HG03439 (cell line): ENCODE results near the gene INSL4.

ENCODE experiments used
- ATAC-seq: cut with Tn5 transposase; IDR thresholded peaks from one replicate; pipeline ENCODE4 v1.9.1; 2021; ENCODE audit warnings: mild to moderate bottlenecking, moderate library complexity; ENCODE audit not compliant: unreplicated experiment

The INSL4 gene

DNA sequence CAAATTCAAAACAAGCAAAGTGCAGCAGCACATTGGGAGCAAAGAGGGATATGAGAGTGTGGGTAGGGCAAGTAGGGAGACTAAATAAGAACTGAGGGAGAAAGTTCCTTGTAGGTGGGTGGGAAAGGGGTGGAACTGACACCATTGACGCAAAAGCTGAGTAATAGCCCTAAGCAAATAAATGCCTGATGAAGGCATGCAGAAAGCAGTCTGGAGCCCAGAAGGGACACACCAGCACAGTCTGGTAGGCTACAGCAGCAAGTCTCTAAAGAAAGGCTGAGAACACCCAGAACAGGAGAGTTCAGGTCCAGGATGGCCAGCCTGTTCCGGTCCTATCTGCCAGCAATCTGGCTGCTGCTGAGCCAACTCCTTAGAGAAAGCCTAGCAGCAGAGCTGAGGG is at the start of gene INSL4:
Gene INSL4 (plus strand): TSS at position 208 of the 400 bp plus-strand sequence. CDS start 105 bp downstream, at position 313.
- ATAC-seq, result no peak

DNA sequence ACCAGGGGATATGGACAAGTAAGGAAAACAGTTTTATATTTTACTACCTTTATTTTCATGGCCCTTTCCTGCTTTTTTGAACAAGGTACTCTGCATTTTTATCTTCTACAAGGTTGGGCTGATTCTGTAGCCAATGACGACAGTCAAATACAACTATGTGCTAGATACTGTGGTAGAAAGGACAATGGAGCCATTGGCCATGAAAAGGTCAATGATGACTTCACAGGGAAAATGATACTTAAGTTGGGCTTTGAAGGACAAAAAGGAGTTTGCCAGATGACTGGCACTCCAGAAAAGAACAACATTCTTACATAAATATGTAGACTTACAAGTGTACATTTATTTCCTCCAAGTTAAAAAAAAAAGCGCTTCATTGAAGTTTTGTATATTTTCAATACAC is 46.4 kb upstream of the INSL4 start:
- ATAC-seq, result no peak

- no peak for ATAC-seq
These were observed 45.9 kb upstream of the INSL4 start, which contains the start of gene INSL6 for GRCh38 chr9:5185220-5185840. INSL6 (minus strand) TSS chr9:5185639; CDS start chr9:5185602, 37 bp downstream.

DNA sequence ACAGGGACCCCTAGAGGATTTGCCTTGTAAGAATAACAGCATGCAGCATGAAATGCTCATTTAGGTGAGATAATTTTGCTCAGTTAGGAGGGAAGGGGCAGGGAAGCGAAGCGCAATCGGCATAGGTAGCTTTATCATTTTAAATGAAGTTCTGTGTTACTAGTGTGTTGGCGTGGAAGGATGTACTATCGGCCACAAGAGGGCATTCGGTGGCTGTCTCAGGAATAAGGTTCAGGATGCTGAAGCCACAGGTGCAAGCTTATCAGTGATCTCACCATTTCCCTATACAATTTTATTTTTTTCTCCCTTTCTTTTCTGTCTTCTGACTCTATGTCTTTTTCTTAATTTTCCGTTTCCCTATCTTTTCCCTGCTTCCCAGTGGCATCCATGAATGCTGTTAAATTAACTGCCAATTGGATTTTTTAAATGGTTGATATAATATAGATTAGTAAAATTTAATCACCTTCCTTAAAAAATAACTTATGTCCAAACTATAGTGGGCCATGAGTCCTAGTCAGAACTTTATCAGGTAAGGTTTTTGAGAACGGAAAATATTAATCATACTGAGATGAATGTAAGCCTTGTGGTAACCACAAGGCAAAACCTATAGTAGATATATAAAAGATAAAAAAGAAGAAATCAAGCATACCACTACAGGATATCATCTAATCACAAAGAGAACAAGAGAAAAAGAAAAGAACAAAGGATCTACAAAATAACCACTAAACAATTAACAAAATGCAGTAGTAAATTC is 44.6 kb upstream of the INSL4 start:
- ATAC-seq, result no peak

- ATAC-seq, result no peak
These were observed 42.9 kb upstream of the INSL4 start for GRCh38 chr9:5188060-5188984.

- no peak for ATAC-seq
These were observed 39.2 kb upstream of the INSL4 start for GRCh38 chr9:5191985-5192384.

- ATAC-seq, result no peak
These were observed 37.9 kb upstream of the INSL4 start for GRCh38 chr9:5193345-5193744.

DNA sequence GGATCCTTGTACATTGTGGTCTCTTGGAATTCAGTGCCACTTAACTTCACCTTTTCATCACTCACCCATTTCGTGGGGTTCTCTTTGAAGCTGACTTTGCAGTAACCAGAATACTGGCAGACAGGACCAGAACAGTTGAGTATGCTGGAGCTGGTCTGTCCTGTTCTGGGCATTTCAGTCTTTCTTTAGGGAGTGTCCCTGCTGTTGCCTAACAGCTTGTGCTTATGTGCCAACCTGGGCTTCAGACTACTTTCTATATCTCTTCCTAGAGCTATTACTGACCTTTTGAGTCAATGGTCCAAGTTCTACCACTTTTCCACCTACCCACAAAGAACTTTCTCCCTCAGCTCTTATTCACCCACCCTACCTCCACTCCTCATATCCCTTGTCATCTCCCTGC is 35.8 kb upstream of the INSL4 start:
- no peak for ATAC-seq

- ATAC-seq, result no peak
These were observed 26.1 kb upstream of the INSL4 start for GRCh38 chr9:5205071-5205470.

DNA sequence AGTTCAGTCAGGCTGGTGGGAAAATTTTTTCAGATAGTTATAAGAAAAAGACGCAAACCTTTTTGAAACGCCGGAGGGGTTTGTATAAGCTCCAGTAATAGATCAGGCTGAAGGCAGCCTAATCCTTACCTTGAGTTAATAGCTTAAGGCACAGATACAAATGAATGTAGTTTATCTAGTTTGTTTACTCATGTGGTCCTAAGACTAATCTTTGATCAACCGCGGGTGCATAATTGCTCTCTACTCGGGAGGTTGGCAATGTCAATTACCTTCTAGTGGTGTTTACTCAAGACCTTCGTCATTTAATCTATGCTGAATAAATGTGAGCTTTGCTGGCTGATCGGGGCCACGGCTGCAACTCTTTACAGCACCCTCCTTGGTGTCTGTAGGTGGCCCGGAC is 665 bp upstream of the INSL4 start:
- no peak for ATAC-seq

DNA sequence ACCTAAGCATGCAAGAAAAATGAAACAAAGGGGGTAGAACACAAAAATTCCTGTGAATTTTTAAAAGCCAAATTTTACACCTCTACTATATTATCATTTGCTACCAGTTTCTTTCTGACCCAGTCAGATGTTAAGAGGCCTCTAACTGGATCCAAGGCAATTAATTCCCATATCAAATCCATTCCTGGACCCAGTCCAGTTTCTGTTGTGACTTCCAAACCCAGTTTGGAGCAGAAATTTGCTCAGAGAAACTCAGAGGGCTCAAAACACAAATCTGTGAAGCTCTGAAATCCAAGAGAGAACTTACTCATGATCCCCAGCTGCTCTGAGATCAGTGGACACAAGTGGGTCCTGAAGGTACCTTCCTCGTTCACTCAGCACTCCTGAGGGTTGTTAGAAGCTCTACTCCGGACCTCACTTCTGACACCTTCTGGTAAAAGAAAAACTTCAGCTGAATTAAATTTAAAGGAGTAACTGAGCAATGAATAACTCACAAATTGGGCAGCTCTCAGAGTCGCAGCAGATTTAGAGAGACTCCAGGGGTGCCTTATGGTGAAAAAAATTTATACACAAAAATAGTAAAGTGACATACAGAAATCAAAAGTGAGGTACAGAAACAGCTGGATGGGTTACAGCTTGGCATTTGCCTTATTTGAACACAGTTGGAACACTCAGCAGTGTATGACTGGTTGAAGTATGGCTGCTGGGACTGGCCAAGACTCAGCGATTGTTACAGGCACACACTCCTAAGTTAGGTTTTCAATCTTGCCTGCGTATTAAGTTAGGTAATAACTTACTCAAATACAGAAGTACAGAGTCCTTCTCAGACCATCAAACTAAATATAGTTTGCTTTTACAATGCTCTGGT is 32.4 kb downstream of the INSL4 start:
- ATAC-seq, result no peak

GRCh38 chr9:5264219-5264595 is 33.0 kb downstream of the INSL4 start:
- no peak for ATAC-seq

DNA sequence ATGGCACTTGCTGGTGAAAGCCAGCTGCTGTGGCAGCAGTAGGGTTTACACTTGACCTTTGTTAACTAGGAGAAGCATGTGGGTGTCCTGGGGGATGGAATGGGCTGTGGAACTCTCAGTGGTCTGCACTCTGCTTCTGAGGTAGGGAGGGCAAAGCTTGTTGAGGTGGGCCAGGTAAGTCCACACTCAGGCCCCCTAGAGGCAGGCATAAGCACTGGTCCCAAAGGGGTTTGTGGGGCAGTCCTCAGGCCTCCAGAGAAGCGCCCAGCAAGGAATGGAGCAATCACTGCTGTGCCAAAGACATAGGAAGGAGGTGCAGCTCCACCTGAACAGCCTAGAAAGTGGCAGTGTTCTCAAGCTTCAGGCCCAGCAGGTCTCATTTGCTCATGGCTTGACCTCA is 34.7 kb downstream of the INSL4 start:
- ATAC-seq, result no peak

- no peak for ATAC-seq
These were observed 38.1 kb downstream of the INSL4 start for GRCh38 chr9:5269249-5269715.

DNA sequence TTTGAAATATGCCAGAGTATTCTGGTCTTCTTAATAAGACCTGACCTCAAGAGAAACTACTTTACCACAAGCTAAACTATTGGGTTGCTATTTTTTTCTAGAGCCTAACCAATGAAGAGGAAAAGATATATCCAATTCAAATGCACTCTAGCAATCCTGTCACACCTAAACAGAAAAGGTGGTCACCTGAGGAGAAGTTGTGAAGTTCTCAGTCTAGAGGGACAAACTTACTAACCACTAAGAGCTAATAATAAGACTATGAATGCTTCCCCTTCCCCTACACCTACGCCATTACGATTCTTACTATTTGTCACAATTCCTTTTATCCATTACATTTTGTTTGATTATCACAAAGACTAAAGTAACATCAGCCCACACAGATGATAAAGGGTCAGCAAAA is 43.6 kb downstream of the INSL4 start:
- no peak for ATAC-seq

DNA sequence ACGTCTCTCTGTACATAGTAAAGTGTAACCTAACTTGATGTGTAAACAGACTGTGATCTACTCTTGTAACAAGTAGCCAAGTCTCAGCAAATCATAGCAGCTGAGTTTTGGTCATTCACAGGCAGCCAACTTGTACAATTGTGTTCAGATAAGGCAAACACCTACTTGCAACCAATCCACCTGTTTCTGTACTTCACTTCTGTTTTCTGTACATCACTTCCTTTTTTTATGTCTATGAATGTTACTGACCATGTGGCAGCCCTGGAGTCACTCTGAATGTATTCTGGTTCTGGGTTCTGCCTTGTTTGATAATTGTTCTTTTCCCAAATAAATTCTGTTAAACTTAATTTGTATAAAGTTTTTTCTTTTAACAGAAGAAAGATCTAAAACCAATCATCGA is 47.3 kb downstream of the INSL4 start:
- ATAC-seq, result no peak
